ENCODE measurements around the gene ZNF74. TPM values are rescaled to one million over a fixed set of nuclear protein-coding genes. Genes with fewer than 3 reads are reported as not detected.

The ZNF74 gene
- polyA plus RNA-seq, 3 donors, result 1.9 to 4.8 (median 1.9) TPM

DNA sequence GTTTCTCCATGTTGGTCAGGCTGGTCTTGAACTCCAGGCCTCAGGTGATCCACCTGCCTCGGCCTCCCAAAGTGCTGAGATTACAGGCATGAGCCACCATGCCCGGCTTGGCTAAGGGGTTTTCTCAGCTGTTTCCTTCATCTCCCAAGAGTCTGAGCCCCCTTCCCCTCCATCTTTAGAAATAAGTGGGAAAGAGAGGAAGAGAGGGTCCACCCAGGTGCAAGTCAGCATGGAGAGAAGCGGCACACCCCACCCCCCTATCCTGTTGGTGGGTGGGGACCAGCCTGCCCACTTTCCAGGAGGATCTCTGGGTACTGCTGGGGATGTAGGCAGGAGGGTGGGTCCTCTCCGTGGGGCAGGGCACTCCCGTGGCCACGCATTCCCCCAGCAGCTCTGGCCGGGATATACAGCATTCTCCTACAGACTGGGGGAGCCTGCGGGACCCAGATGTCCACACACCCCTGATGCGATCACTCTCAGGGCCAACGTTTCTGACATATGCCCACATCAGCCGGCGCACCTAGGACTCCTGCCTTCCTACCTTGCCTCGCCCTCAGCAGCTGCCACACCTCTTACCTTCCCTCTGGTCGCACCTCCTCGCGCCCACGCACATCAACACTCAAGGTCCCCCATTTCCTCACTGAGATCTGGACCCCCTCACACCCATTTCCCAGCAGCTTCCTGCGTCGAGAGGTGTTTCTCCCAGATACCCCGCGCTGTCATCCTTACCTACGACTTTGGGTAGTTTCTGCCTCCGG is 34.7 kb downstream of the ZNF74 start:
- no peaks in the 10 kb centered on the region for H3K36me3 ChIP-seq (replicated peaks in 1 of 2; ENCODE audit: control insufficient read depth in 1 of 2, insufficient read depth in 2 of 2, low read length in 2 of 2)
- peaks cover 2 to 14% of the 10 kb centered on the region in 2 donors for H3K36me3 Mint-ChIP-seq
- no peak for TF ChIP-seq CTCF (IDR thresholded peaks at IDR 0.05)
- H3K79me2 ChIP-seq (ENCODE audit: insufficient read depth, low read length), result no peaks in the 10 kb centered on the region
- peaks cover 0 to 13% (median 10%) of the 10 kb centered on the region in 7 donors for H3K9me3 Mint-ChIP-seq
- 45% methylated on average over 19 of the region's 23 CpGs for WGBS (ENCODE audit: insufficient coverage)
- H3K27me3 Mint-ChIP-seq (ENCODE audit: low read depth in 3 of 3), result peaks cover 71 to 85% (median 76%) of the 10 kb centered on the region in 3 donors
- DNase-seq, result no peak
- peak overlapping the region; percentile 88 for H3K4me2 ChIP-seq (replicated peaks; ENCODE audit: extremely low read depth, low read length, poor library complexity, severe bottlenecking)
- peak overlapping the region in 2 of 3 experiments; percentile 25 to 78 for H3K4me3 ChIP-seq (replicated peaks in 1 of 3; ENCODE audit: low read depth in 2 of 3, low read length in 3 of 3)
- intact Hi-C loops (cut with micrococcal nuclease), result loop anchor here in 1 of 2 donors (5.0 kb wide), 1 partner anchor 274 kb away; no protein-coding TSS in a partner anchor
- H3K4me1 Mint-ChIP-seq, result peaks cover 28% of the 10 kb centered on the region
- peaks cover 8 to 36% of the 10 kb centered on the region in 2 donors for H3K9me3 ChIP-seq (replicated peaks in 1 of 2; ENCODE audit: control insufficient read depth in 1 of 2, insufficient read depth in 1 of 2, low read length in 2 of 2)
- peaks cover 25 to 86% of the 10 kb centered on the region in 2 donors for H3K27me3 ChIP-seq (ENCODE audit: control insufficient read depth in 2 of 2, insufficient read depth in 2 of 2, low read length in 2 of 2)
- H4K20me1 ChIP-seq (ENCODE audit: insufficient read depth, low read length), result peaks cover 14% of the 10 kb centered on the region
- H3K4me1 ChIP-seq (ENCODE audit: control insufficient read depth in 1 of 2, insufficient read depth in 2 of 2, low read length in 2 of 2), result peaks cover 30 to 51% of the 10 kb centered on the region in 2 donors
- H3K27ac ChIP-seq (ENCODE audit: low read depth in 1 of 2, low read length in 2 of 2), result no peak overlapping the region
- H3K9ac ChIP-seq (ENCODE audit: insufficient read depth, low read length, poor library complexity, severe bottlenecking), result no peak overlapping the region
- peak overlapping the region in 3 of 7 donors; percentile 16 to 42 (median 39) for H3K27ac Mint-ChIP-seq
- H3K4me3 Mint-ChIP-seq, result peak overlapping the region; percentile 81 to 92
- H2AFZ ChIP-seq (ENCODE audit: insufficient read depth, low read depth, low read length, poor library complexity, severe bottlenecking), result peak overlapping the region; percentile 89

GRCh38 chr22:20429254-20430100 is 35.5 kb downstream of the ZNF74 start:
- peak overlapping the region; percentile 46 to 78 (median 60) for H3K4me3 ChIP-seq (replicated peaks in 1 of 3; ENCODE audit: low read depth in 2 of 3, low read length in 3 of 3)
- H3K9me3 Mint-ChIP-seq, result peaks cover 0 to 15% (median 10%) of the 10 kb centered on the region in 7 donors
- WGBS (ENCODE audit: insufficient coverage), result 5% methylated on average over 58 of the region's 75 CpGs
- H3K4me3 Mint-ChIP-seq, result peak overlapping the region; percentile 81 to 92
- DNase-seq, result peak; percentile 69 to 71 (median 70)
- peak overlapping the region in 2 of 7 donors; percentile 16 to 39 for H3K27ac Mint-ChIP-seq
- no peaks in the 10 kb centered on the region for H3K36me3 ChIP-seq (replicated peaks in 1 of 2; ENCODE audit: control insufficient read depth in 1 of 2, insufficient read depth in 2 of 2, low read length in 2 of 2)
- peaks cover 71 to 86% (median 84%) of the 10 kb centered on the region in 3 donors for H3K27me3 Mint-ChIP-seq (ENCODE audit: low read depth in 3 of 3)
- H3K4me1 ChIP-seq (ENCODE audit: control insufficient read depth in 1 of 2, insufficient read depth in 2 of 2, low read length in 2 of 2), result peaks cover 30 to 51% of the 10 kb centered on the region in 2 donors
- H3K4me2 ChIP-seq (replicated peaks; ENCODE audit: extremely low read depth, low read length, poor library complexity, severe bottlenecking), result peak overlapping the region; percentile 88
- H3K27ac ChIP-seq (ENCODE audit: low read depth in 1 of 2, low read length in 2 of 2), result no peak overlapping the region
- peaks cover 2 to 19% of the 10 kb centered on the region in 2 donors for H3K36me3 Mint-ChIP-seq
- peaks cover 8 to 36% of the 10 kb centered on the region in 2 donors for H3K9me3 ChIP-seq (replicated peaks in 1 of 2; ENCODE audit: control insufficient read depth in 1 of 2, insufficient read depth in 1 of 2, low read length in 2 of 2)
- TF ChIP-seq CTCF (IDR thresholded peaks at IDR 0.05), result no peak
- H3K9ac ChIP-seq (ENCODE audit: insufficient read depth, low read length, poor library complexity, severe bottlenecking), result peak overlapping the region; percentile 34
- intact Hi-C loops (cut with micrococcal nuclease), result loop anchor here in 1 of 2 donors (5.0 kb wide), 1 partner anchor 273 kb away; no protein-coding TSS in a partner anchor
- H3K79me2 ChIP-seq (ENCODE audit: insufficient read depth, low read length), result no peaks in the 10 kb centered on the region
- peaks cover 14% of the 10 kb centered on the region for H4K20me1 ChIP-seq (ENCODE audit: insufficient read depth, low read length)
- peaks cover 26 to 86% of the 10 kb centered on the region in 2 donors for H3K27me3 ChIP-seq (ENCODE audit: control insufficient read depth in 2 of 2, insufficient read depth in 2 of 2, low read length in 2 of 2)
- peak overlapping the region; percentile 89 for H2AFZ ChIP-seq (ENCODE audit: insufficient read depth, low read depth, low read length, poor library complexity, severe bottlenecking)
- H3K4me1 Mint-ChIP-seq, result peaks cover 26% of the 10 kb centered on the region
